RWPE2 (cell line): ENCODE data around the gene CLMN.
"Not testable (repeated sequence)": the region's sequence is repeated elsewhere in the genome, so short reads cannot be mapped to it uniquely, and the experiment has no call there.

Source experiments
- ATAC-seq: fragments of 200-7000 bp; cut with Tn5 transposase; 3 replicates; pipeline ENCODE4 v1.9.1; 2021; ENCODE audit warnings: low read depth
- DNase-seq: peaks from one replicate; pipeline ENCODE4 v3.0.0-alpha.2; 2020; ENCODE audit warnings: low spot score
- H3K27ac ChIP-seq: fragments of 450-650 bp; 2 replicates; pipeline ENCODE4 v1.5.1; 2017; ENCODE audit warnings: mild to moderate bottlenecking; ENCODE audit not compliant: poor library complexity, severe bottlenecking
- H3K27me3 ChIP-seq: fragments of 250-450 bp; sonication (Bioruptor Pico); 2 replicates; pipeline ENCODE4 v1.5.1; 2021; ENCODE audit warnings: mild to moderate bottlenecking, moderate library complexity; ENCODE audit not compliant: insufficient read depth, poor library complexity, severe bottlenecking
- H3K36me3 ChIP-seq: fragments of 250-450 bp; sonication (Bioruptor Pico); 2 replicates; pipeline ENCODE4 v1.5.1; 2020; ENCODE audit warnings: low read depth, mild to moderate bottlenecking, moderate library complexity
- H3K4me1 ChIP-seq: fragments of 250-450 bp; sonication (Bioruptor Pico); 2 replicates; pipeline ENCODE4 v1.5.1; 2021; ENCODE audit warnings: mild to moderate bottlenecking, moderate library complexity; ENCODE audit not compliant: insufficient read depth, poor library complexity, severe bottlenecking
- H3K4me3 ChIP-seq: fragments of 250-450 bp; sonication (Bioruptor Pico); 2 replicates; pipeline ENCODE4 v1.5.1; 2021; ENCODE audit warnings: mild to moderate bottlenecking, moderate library complexity; ENCODE audit not compliant: severe bottlenecking
- H3K9me3 ChIP-seq: fragments of 250-450 bp; sonication (Bioruptor Pico); 2 replicates; pipeline ENCODE4 v1.5.1; 2021; ENCODE audit warnings: mild to moderate bottlenecking, moderate library complexity; ENCODE audit not compliant: severe bottlenecking
- CTCF ChIP-seq: fragments of 450-650 bp; IDR thresholded peaks from one replicate; pipeline ENCODE4 v1.5.1; 2017; ENCODE audit warnings: mild to moderate bottlenecking, moderate library complexity; ENCODE audit not compliant: poor library complexity, severe bottlenecking

CLMN gene

GRCh38 chr14:95180966-95181741 lies 138.6 kb downstream of the CLMN start:
- Histone ChIP-seq H3K36me3 (no peaks in the 10 kb centered on the region), H3K27me3 (no peaks in the 10 kb centered on the region), H3K27ac (no peak overlapping the region), H3K4me1 (no peaks in the 10 kb centered on the region), H3K4me3 (no peak overlapping the region), H3K9me3 (no peaks in the 10 kb centered on the region)
- ATAC-seq (no peak), DNase-seq (no peak)
- TF ChIP-seq CTCF = no peak

GRCh38 chr14:95175670-95176069 lies 144.0 kb downstream of the CLMN start:
- not testable (repeated sequence) for H3K27ac ChIP-seq, H3K4me1 ChIP-seq

GRCh38 chr14:95174184-95174792 lies 145.4 kb downstream of the CLMN start:
- ATAC-seq = peak; percentile 31; the same call in 1 of the 3 replicates
- no peaks in the 10 kb centered on the region for H3K36me3 ChIP-seq
- no peak for DNase-seq

More at GRCh38 chr14:95175670-95176069, 144.0 kb downstream of the CLMN start:
- not testable (repeated sequence) for H3K27me3 ChIP-seq, H3K9me3 ChIP-seq, DNase-seq, ATAC-seq, H3K4me3 ChIP-seq, H3K36me3 ChIP-seq

GRCh38 chr14:95173518-95173917 lies 146.2 kb downstream of the CLMN start:
- ATAC-seq = no peak
- no peaks in the 10 kb centered on the region for H3K36me3 ChIP-seq
- H3K9me3 ChIP-seq = no peaks in the 10 kb centered on the region
- H3K4me1 ChIP-seq = no peaks in the 10 kb centered on the region
- no peak overlapping the region for H3K27ac ChIP-seq
- H3K4me3 ChIP-seq = no peak overlapping the region
- DNase-seq = no peak
- no peak for TF ChIP-seq CTCF
- no peaks in the 10 kb centered on the region for H3K27me3 ChIP-seq

More at GRCh38 chr14:95174184-95174792, 145.4 kb downstream of the CLMN start:
- TF ChIP-seq CTCF = peak; percentile 54
- Histone ChIP-seq H3K27me3 (no peaks in the 10 kb centered on the region), H3K4me3 (no peak overlapping the region), H3K27ac (no peak overlapping the region), H3K9me3 (no peaks in the 10 kb centered on the region), H3K4me1 (no peaks in the 10 kb centered on the region)

GRCh38 chr14:95167177-95167576 lies 152.5 kb downstream of the CLMN start:
- Histone ChIP-seq H3K4me1 (no peaks in the 10 kb centered on the region), H3K27me3 (no peaks in the 10 kb centered on the region), H3K36me3 (no peaks in the 10 kb centered on the region), H3K9me3 (no peaks in the 10 kb centered on the region), H3K27ac (no peak overlapping the region), H3K4me3 (no peak overlapping the region)
- TF ChIP-seq CTCF = no peak
- ATAC-seq (no peak), DNase-seq (no peak)
